B cell (primary cell): ENCODE results near the gene BCAM. TPM values are rescaled to one million over a fixed set of nuclear protein-coding genes. Genes with fewer than 3 reads are reported as not detected.

Source experiments
- ATAC-seq: fragments of 200-7000 bp; cut with Tn5 transposase; one replicate; pipeline ENCODE4 v1.10.0; 2021; ENCODE audit warnings: low read depth, mild to moderate bottlenecking, moderate number of reproducible peaks, moderate library complexity
- CTCF ChIA-PET: fragments of 350-600 bp; sonication (Branson Sonifier 250); formaldehyde crosslinking; loops from one replicate; lab custom pipeline; 2021; ENCODE audit warnings: antibody characterized with exemption, inconsistent platforms; lab: Charles Lee
- POLR2A ChIA-PET: fragments of 350-600 bp; sonication (Branson Sonifier 250); formaldehyde crosslinking; loops from one replicate; lab custom pipeline; 2021; ENCODE audit warnings: antibody characterized with exemption; lab: Charles Lee
- DNase-seq: peaks from one replicate; pipeline ENCODE4 v3.0.0; 2013
- H2AFZ ChIP-seq: 2 replicates; pipeline ENCODE4 v1.6.1; 2012; ENCODE audit warnings: mild to moderate bottlenecking, low read depth, low read length; ENCODE audit not compliant: insufficient read depth, poor library complexity, severe bottlenecking
- H3K27ac ChIP-seq, 2 donors: 1 replicate in 1 of 2; 2 replicates in 1 of 2; pipeline ENCODE4 v1.5.1; 2012 to 2013; ENCODE audit warnings: low read length in 2 of 2, mild to moderate bottlenecking in 2 of 2, moderate library complexity in 1 of 2
- H3K27me3 ChIP-seq, 4 experiments: fragments of 200-600 bp in 1 of 4; sonication (generic) in 1 of 4; replicated peaks in 1 of 4; 1 replicate in 2 of 4; 2 replicates in 2 of 4; pipeline versions ENCODE4 v1.6.1 to v1.7.0; 2013 to 2016; ENCODE audit warnings: low read length in 3 of 4, mild to moderate bottlenecking in 2 of 4, mixed read lengths in 1 of 4, moderate library complexity in 1 of 4; ENCODE audit not compliant: insufficient read depth in 4 of 4, control insufficient read depth in 3 of 4; ENCODE audit errors: control extremely low read depth in 1 of 4
- H3K36me3 ChIP-seq, 2 experiments: replicated peaks in 1 of 2; 1 replicate in 1 of 2; 2 replicates in 1 of 2; pipeline versions ENCODE4 v1.6.1 to v1.7.1; 2013; ENCODE audit warnings: low read length in 1 of 2; ENCODE audit not compliant: insufficient read depth in 2 of 2, control insufficient read depth in 1 of 2; ENCODE audit errors: control extremely low read depth in 1 of 2, extremely low read depth in 1 of 2
- H3K4me1 ChIP-seq, 2 donors: fragments of 200-600 bp in 1 of 2; sonication (generic) in 1 of 2; 1 replicate in 1 of 2; 2 replicates in 1 of 2; pipeline versions ENCODE4 v1.5.1 to v1.6.1; 2013 to 2017; ENCODE audit warnings: low read length in 2 of 2; ENCODE audit not compliant: control insufficient read depth in 2 of 2, insufficient read depth in 2 of 2
- H3K4me2 ChIP-seq: replicated peaks from 2 replicates; pipeline ENCODE3; 2012; ENCODE audit warnings: mild to moderate bottlenecking, low read depth, low read length; ENCODE audit not compliant: poor library complexity, severe bottlenecking
- H3K4me3 ChIP-seq, 5 experiments: fragments of 200-600 bp in 1 of 5; sonication (generic) in 1 of 5; 1 replicate in 3 of 5; 2 replicates in 2 of 5; pipeline versions ENCODE4 v1.5.1 to v1.7.0; 2011 to 2016; ENCODE audit warnings: low read length in 4 of 5, mild to moderate bottlenecking in 4 of 5, low read depth in 2 of 5, control low read depth in 1 of 5, moderate library complexity in 1 of 5; ENCODE audit not compliant: insufficient read depth in 1 of 5; ENCODE audit errors: control extremely low read depth in 1 of 5, extremely low read depth in 1 of 5
- H3K79me2 ChIP-seq: fragments of 200-600 bp; sonication (generic); one replicate; pipeline ENCODE4 v1.6.0; 2016; ENCODE audit warnings: low read length; ENCODE audit not compliant: control insufficient read depth, insufficient read depth
- H3K9ac ChIP-seq: fragments of 200-600 bp; sonication (generic); 2 replicates; pipeline ENCODE4 v1.6.1; 2017; ENCODE audit warnings: mild to moderate bottlenecking, low read length, moderate library complexity
- H3K9me3 ChIP-seq, 3 donors: one replicate each; pipeline versions ENCODE4 v1.6.1 to v1.7.1; 2013; ENCODE audit warnings: low read length in 2 of 3; ENCODE audit not compliant: control insufficient read depth in 2 of 3, insufficient read depth in 1 of 3; ENCODE audit errors: control extremely low read depth in 1 of 3
- H4K20me1 ChIP-seq: 2 replicates; pipeline ENCODE4 v1.6.0; 2012; ENCODE audit warnings: mild to moderate bottlenecking, low read length; ENCODE audit not compliant: insufficient read depth, control insufficient read depth, poor library complexity, severe bottlenecking
- H3K27ac Mint-ChIP-seq: one replicate; pipeline ENCODE4 v1.8.0; 2021; ENCODE audit warnings: mixed read lengths
- H3K27me3 Mint-ChIP-seq: one replicate; pipeline ENCODE4 v1.8.0; 2021; ENCODE audit warnings: mixed read lengths
- H3K4me1 Mint-ChIP-seq: one replicate; pipeline ENCODE4 v1.8.0; 2021; ENCODE audit warnings: mixed read lengths
- H3K4me3 Mint-ChIP-seq: one replicate; pipeline ENCODE4 v1.8.0; 2021; ENCODE audit warnings: mixed read lengths
- H3K9me3 Mint-ChIP-seq: one replicate; pipeline ENCODE4 v1.8.0; 2022; ENCODE audit warnings: mixed read lengths; ENCODE audit not compliant: insufficient read depth
- CTCF ChIP-seq: fragments of 200-600 bp; IDR thresholded peaks from one replicate; pipeline ENCODE4 v1.8.0; 2022; ENCODE audit warnings: antibody characterized with exemption, mild to moderate bottlenecking
- EZH2 ChIP-seq: IDR thresholded peaks from 2 replicates; pipeline ENCODE4 v1.6.1; 2012; ENCODE audit warnings: borderline replicate concordance, low read depth, mild to moderate bottlenecking, moderate library complexity, low read length; ENCODE audit not compliant: insufficient read depth, poor library complexity, severe bottlenecking
- WGBS: methylation state at CpG from one replicate; pipeline ENCODE4 v1.1.5; 2013; ENCODE audit warnings: missing lambda C conversion rate; ENCODE audit not compliant: insufficient coverage; 5-methylcytosine and 5-hydroxymethylcytosine counted together
- intact Hi-C: fragments of 100-400 bp; cut with micrococcal nuclease; formaldehyde crosslinking; loops from one replicate; pipeline ENCODE4 v1.10.0; 2022
- polyA plus RNA-seq: library from polyadenylated mRNA; depleted of rRNA; stranded (reverse); fragments of >200 nt; gene quantifications from 2 replicates; pipeline ENCODE4 v1.2.3, GENCODE V29; 2012
- total RNA-seq, 2 donors: library from RNA; stranded (reverse); fragments of 120-200 nt in 1 of 2; gene quantifications; 1 replicate in 1 of 2; 2 replicates in 1 of 2; pipeline versions ENCODE4 v1.2.3 to v1.2.4, GENCODE V29; 2013 to 2022

Gene BCAM
- total and polyA plus RNA-seq, 2 donors (not counting 1 experiment from before 2014, with no cell fraction given): not detected

GRCh38 chr19:44839276-44839675, 30.4 kb downstream of the BCAM start:
- H3K27me3 Mint-ChIP-seq: peaks cover 6% of the 10 kb centered on the region
- H3K4me3 Mint-ChIP-seq: no peak overlapping the region
- Histone ChIP-seq H4K20me1 (no peaks in the 10 kb centered on the region), H2AFZ (no peak overlapping the region), H3K4me3 (no peak overlapping the region), H3K9ac (no peak overlapping the region), H3K27me3 (no peaks in the 10 kb centered on the region), H3K36me3 (no peaks in the 10 kb centered on the region), H3K79me2 (no peaks in the 10 kb centered on the region), H3K4me1 (no peaks in the 10 kb centered on the region), H3K4me2 (no peak overlapping the region), H3K27ac (no peak overlapping the region), H3K9me3 (no peaks in the 10 kb centered on the region)
- no peak overlapping the region for H3K27ac Mint-ChIP-seq
- intact Hi-C loops: no loop called here
- POLR2A ChIA-PET: no interaction called here
- H3K9me3 Mint-ChIP-seq: no peaks in the 10 kb centered on the region
- ATAC-seq: no peak
- no peak for DNase-seq
- no peaks in the 10 kb centered on the region for H3K4me1 Mint-ChIP-seq
- no peak for TF ChIP-seq EZH2
- 100% methylated on average over 2 of the region's 2 CpGs for WGBS
- CTCF ChIA-PET: no interaction called here

GRCh38 chr19:44840811-44841210, 31.9 kb downstream of the BCAM start:
- H3K9me3 Mint-ChIP-seq: peaks cover 3% of the 10 kb centered on the region
- no peak overlapping the region for H3K4me2 ChIP-seq
- no peaks in the 10 kb centered on the region for H3K36me3 ChIP-seq
- H3K4me1 ChIP-seq: peaks cover 10 to 11% of the 10 kb centered on the region in 2 donors
- TF ChIP-seq EZH2 (no peak), CTCF (no peak)
- H3K9me3 ChIP-seq: peaks cover 0 to 4% (median 0%) of the 10 kb centered on the region in 3 donors
- no peak overlapping the region for H3K27ac ChIP-seq
- 66% methylated on average over 5 of the region's 7 CpGs for WGBS
- ATAC-seq (no peak), DNase-seq (no peak)
- H3K4me3 ChIP-seq: no peak overlapping the region
- H3K27ac Mint-ChIP-seq: no peak overlapping the region
- peaks cover 11% of the 10 kb centered on the region for H3K4me1 Mint-ChIP-seq
- peaks cover 0 to 10% (median 4%) of the 10 kb centered on the region in 4 experiments for H3K27me3 ChIP-seq
- H3K9ac ChIP-seq: no peak overlapping the region
- POLR2A ChIA-PET: no interaction called here
- peaks cover 9% of the 10 kb centered on the region for H3K27me3 Mint-ChIP-seq
- no peak overlapping the region for H2AFZ ChIP-seq
- CTCF ChIA-PET: interaction anchor here (0.7 kb wide), 2 partner anchors 9 to 112 kb away, joined by 3 to 4 read pairs; no protein-coding TSS in a partner anchor
- no peaks in the 10 kb centered on the region for H4K20me1 ChIP-seq
- no peaks in the 10 kb centered on the region for H3K79me2 ChIP-seq
- intact Hi-C loops: loop anchor here (10.0 kb wide), 3 partner anchors 66 to 186 kb away; partner anchors contain the start of gene CBLC
- no peak overlapping the region for H3K4me3 Mint-ChIP-seq
